ENCODE data around the gene UAP1L1.

DNA sequence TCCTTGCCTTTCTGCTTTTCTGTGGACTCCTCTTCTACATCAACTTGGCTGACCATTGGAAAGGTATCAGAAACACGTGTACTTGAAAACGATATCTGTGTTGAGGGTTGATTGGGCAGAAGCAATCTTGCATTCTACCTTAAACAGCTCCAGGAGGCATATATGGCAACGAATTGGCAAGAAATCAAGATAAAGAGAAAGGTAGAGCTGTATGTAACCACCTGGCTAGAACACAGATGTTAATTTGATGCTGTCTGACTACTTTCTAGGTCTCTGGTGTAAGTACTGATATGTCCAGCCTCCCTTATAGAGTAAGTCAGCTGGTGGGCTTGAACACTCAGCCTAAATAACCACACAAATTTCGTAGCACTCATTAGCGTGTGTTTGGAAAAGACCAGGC, 10.8 kb downstream of the UAP1L1 start:
- no peak for TF ChIP-seq POLR2AphosphoS5 (IDR thresholded peaks at IDR 0.05; ENCODE audit: low read depth)
- TF ChIP-seq, protein P1, sequence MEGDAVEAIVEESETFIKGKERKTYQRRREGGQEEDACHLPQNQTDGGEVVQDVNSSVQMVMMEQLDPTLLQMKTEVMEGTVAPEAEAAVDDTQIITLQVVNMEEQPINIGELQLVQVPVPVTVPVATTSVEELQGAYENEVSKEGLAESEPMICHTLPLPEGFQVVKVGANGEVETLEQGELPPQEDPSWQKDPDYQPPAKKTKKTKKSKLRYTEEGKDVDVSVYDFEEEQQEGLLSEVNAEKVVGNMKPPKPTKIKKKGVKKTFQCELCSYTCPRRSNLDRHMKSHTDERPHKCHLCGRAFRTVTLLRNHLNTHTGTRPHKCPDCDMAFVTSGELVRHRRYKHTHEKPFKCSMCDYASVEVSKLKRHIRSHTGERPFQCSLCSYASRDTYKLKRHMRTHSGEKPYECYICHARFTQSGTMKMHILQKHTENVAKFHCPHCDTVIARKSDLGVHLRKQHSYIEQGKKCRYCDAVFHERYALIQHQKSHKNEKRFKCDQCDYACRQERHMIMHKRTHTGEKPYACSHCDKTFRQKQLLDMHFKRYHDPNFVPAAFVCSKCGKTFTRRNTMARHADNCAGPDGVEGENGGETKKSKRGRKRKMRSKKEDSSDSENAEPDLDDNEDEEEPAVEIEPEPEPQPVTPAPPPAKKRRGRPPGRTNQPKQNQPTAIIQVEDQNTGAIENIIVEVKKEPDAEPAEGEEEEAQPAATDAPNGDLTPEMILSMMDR (IDR thresholded peaks at IDR 0.05; ENCODE audit: insufficient read depth, low read length) = no peak

All from HL-60 (cell line).